D721Med (cell line): Measurements from ENCODE around the gene ACTN3.

Source experiments
- DNase-seq: peaks from one replicate; pipeline ENCODE4 v3.0.0; 2011; ENCODE audit warnings: low spot score; ENCODE audit not compliant: insufficient read length
- FAIRE-seq: peaks from 2 replicates; lab custom pipeline; 2011; peaks lifted over from hg19 to GRCh38; lab: Jason Lieb, UNC
- TF ChIP-seq, protein P1 (sequence below): IDR thresholded peaks from 2 replicates; pipeline ENCODE4 v1.5.1; 2012; ENCODE audit warnings: mild to moderate bottlenecking, control low read depth; ENCODE audit not compliant: insufficient read depth; ENCODE audit errors: missing control alignments

ACTN3 gene

DNA sequence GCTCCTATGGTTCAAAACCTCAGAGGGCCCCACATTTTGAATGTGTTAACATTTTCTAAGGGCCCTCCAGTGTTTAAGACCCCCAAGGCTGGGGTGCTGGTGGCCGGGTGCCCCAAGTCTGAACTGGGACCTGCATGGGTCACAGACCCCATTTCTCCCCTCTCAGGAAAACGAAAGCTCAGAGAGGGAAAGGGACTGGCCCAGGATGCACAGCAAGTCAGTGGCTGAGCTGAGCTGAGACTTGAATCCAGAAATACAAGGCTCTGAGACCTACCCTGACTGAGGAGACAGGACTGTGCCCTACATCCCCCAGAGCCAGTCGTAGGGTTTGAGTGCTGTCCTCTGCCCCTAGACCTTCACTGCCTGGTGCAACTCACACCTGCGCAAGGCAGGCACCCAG is 4.2 kb downstream of the ACTN3 start:
- TF ChIP-seq, protein P1, sequence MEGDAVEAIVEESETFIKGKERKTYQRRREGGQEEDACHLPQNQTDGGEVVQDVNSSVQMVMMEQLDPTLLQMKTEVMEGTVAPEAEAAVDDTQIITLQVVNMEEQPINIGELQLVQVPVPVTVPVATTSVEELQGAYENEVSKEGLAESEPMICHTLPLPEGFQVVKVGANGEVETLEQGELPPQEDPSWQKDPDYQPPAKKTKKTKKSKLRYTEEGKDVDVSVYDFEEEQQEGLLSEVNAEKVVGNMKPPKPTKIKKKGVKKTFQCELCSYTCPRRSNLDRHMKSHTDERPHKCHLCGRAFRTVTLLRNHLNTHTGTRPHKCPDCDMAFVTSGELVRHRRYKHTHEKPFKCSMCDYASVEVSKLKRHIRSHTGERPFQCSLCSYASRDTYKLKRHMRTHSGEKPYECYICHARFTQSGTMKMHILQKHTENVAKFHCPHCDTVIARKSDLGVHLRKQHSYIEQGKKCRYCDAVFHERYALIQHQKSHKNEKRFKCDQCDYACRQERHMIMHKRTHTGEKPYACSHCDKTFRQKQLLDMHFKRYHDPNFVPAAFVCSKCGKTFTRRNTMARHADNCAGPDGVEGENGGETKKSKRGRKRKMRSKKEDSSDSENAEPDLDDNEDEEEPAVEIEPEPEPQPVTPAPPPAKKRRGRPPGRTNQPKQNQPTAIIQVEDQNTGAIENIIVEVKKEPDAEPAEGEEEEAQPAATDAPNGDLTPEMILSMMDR, result no peak
- FAIRE-seq (no peak), DNase-seq (no peak)

DNA sequence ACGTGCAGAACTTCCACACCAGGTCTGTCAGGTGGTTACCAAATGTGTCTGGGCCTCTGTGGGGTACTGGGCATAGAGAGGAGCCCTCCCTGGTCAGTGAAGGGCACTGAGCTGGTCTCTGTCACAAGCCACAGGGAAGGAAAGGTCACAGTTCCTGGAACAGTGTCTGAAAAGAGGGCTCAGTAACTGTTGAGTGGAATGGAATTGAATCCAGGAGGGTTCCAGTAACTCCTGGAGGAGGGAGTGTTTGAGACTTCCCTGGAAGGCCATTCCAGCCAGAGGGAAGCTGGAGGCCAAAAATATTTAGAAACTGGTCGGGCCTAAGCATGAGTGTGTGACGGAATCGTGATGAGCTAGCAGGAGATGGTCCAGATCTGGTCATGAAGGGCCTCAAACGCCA is 7.9 kb downstream of the ACTN3 start:
- TF ChIP-seq, protein P1, result no peak
- FAIRE-seq (no peak), DNase-seq (no peak)

DNA sequence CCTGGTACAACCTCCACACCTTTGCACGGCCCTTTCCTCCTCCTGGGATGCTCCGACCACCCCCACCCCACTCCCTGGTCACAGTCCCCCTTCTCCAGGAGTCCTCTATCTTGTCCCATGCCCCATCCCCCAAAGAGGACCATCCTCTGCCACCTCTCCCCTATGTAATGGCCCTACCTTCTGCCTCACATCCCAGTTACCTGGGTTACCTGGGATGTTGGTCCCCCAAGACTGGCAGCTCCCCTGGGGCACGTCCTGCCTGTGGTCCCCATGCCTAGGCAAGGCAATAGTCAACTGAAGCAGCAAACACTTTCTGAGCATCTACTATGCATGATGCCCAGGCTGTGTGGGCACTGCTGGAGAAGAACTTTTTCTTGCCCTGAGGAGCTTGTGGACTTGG is 8.7 kb downstream of the ACTN3 start:
- DNase-seq (no peak), FAIRE-seq (no peak)
- TF ChIP-seq, protein P1, result no peak

DNA sequence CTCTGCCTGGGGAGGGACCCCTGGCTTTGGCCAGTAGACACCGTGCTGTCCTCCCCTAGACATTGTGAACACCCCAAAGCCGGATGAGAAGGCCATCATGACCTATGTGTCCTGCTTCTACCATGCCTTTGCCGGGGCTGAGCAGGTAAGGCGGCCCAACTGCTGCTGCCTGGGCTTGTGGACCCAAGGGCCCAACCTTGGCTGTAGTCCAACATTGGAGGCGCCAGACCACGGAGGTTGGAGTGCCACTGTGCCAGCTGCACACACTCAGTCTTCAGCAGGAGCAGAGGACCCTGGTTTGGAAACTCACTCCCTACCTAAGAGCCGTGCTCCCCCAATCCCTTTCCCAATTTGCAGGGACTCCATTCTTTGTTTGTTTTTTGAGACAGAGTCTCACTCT is 9.4 kb downstream of the ACTN3 start:
- DNase-seq (no peak), FAIRE-seq (no peak)
- TF ChIP-seq, protein P1, result no peak

DNA sequence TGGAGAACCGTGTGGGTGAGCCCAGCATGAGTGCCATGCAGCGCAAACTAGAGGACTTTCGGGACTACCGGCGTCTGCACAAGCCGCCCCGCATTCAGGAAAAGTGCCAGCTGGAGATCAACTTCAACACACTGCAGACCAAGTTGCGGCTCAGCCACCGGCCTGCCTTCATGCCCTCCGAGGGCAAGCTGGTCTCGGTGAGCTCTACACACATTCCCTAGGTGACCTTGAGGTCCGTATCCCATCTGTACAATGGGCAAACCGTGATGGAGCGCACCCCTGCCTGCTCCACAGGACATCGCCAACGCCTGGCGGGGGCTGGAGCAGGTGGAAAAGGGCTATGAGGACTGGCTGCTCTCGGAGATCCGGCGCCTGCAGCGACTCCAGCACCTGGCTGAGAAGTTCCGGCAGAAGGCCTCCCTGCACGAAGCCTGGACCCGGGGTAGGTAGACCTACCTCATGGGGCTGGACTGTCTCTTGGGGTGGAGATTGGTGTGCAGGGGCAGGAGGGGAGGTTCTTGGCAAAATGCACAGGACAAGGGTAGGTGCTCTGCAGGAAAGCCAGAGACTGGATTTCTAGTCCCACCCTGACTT is 11.1 kb downstream of the ACTN3 start:
- DNase-seq, result no peak
- TF ChIP-seq, protein P1, result no peak
- no peak for FAIRE-seq

DNA sequence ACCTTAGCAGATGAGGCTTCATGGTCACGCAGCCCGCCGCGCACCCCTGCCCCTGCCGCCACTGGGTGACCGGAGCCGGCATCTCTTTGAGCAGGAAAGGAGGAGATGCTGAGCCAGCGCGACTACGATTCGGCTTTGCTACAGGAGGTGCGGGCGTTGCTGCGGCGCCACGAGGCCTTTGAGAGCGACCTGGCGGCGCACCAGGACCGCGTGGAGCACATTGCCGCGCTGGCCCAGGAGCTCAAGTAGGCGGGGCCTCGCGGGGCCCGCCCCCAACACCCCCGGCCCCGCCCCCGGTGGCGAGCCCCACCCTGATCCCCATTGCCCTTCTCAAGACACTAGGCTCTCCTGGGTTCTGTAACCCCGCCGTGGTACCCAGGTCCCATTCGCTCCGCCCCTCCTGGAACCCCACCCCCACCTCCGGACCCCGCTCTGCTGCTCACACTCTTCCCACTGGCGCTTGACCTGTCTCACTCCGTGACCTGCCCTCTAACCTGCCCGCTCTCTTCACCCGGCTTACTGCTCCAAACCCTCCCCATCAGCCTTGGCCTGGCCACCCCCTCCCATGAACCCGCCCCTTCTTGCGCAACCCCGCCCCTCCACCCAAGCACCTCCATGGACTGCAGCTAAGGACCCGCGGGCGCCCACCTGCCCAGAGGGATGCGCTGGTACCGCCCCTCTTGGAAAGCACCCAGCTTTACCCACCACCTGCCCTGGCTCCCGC is 12.6 kb downstream of the ACTN3 start:
- TF ChIP-seq, protein P1, result no peak
- FAIRE-seq, result no peak
- no peak for DNase-seq

DNA sequence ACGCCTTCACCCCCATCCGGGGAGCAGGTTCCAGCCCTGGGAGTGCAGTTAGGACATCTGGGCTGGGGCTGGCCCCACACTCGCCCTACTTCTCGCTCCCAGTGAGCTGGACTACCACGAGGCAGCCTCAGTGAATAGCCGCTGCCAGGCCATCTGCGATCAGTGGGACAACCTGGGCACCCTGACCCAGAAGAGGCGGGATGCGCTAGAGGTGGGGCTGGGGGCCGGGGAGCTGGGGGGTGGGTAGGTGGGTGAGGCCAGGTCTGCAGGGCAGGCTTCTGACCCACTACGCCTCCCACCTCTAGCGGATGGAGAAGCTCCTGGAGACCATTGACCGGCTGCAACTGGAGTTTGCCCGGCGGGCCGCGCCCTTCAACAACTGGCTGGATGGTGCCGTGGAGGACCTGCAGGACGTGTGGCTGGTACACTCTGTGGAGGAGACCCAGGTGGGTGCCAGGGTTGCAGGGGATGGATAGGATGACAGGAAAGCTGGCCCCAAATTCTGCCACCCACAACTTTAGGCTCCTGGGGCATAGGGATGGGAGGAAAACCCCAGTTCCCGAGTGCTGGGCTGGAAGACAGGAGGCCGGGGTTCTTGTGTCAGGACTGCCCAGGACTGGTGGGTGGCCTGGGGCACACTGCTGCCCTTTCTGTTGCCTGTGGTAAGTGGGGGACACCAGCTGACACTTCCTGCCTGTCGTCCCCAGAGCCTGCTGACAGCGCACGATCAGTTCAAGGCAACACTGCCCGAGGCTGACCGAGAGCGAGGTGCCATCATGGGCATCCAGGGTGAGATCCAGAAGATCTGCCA is 13.4 kb downstream of the ACTN3 start:
- DNase-seq, result no peak
- TF ChIP-seq, protein P1, result no peak
- no peak for FAIRE-seq
